ENCODE measurements around the gene IL1RAPL1. TPM values are rescaled to one million over a fixed set of nuclear protein-coding genes. Genes with fewer than 3 reads are reported as not detected.

The IL1RAPL1 gene
- polyA plus RNA-seq, 1 of the 3 experiments (the other 2 are of a cell fraction), result 2.8 TPM

GRCh38 chrX:28889591-28890090 lies 302.4 kb downstream of the IL1RAPL1 start:
- WGBS (ENCODE audit: low lambda C conversion rate), result 1% methylated on average over 8 of the region's 8 CpGs
- POLR2A ChIA-PET, result no interaction called here

More at GRCh38 chrX:28889591-28890090, 302.4 kb downstream of the IL1RAPL1 start:
- Histone ChIP-seq H3K4me1 (ENCODE audit: control insufficient read depth in 1 of 2, insufficient read depth in 2 of 2, low read depth in 1 of 2, low read length in 1 of 2) (no peaks in the 10 kb centered on the region), H3F3A (replicated peaks; ENCODE audit: insufficient read depth) (no peaks in the 10 kb centered on the region), H3K36me3 (replicated peaks in 1 of 2; ENCODE audit: control insufficient read depth in 1 of 2, insufficient read depth in 2 of 2, low read length in 1 of 2) (no peaks in the 10 kb centered on the region), H3K27me3 (ENCODE audit: insufficient read depth) (peaks cover 8% of the 10 kb centered on the region; the same call in 1 of the 2 replicates), H4K20me1 (ENCODE audit: insufficient read depth) (no peaks in the 10 kb centered on the region), H3K79me2 (ENCODE audit: insufficient read depth) (no peaks in the 10 kb centered on the region), H3K27ac (ENCODE audit: low read depth in 2 of 2, low read length in 1 of 2) (no peak overlapping the region), H3K4me3 (ENCODE audit: low read depth in 2 of 2, low read length in 1 of 2) (no peak overlapping the region), H3K4me2 (no peak overlapping the region), H3K9ac (no peak overlapping the region), H3K9me3 (no peaks in the 10 kb centered on the region), H3K9me2 (no peaks in the 10 kb centered on the region), H2AFZ (ENCODE audit: low read depth) (no peak overlapping the region)
- TF ChIP-seq RAD21 (IDR thresholded peaks at IDR 0.05; ENCODE audit: low read length), result no peak
- TF ChIP-seq EZH2phosphoT487 (IDR thresholded peaks at IDR 0.05; ENCODE audit: borderline replicate concordance, low read depth), result no peak
- TF ChIP-seq SMC3 (IDR thresholded peaks at IDR 0.05; ENCODE audit: low read depth, low read length), result no peak
- TF ChIP-seq CTCF (IDR thresholded peaks at IDR 0.05), result no peak
- no peak for TF ChIP-seq NRF1 (IDR thresholded peaks at IDR 0.05; ENCODE audit: low read depth, low read length)
- no peak for TF ChIP-seq MXI1 (IDR thresholded peaks at IDR 0.05; ENCODE audit: low read depth, low read length)
- TF ChIP-seq MEF2A (IDR thresholded peaks at IDR 0.05; ENCODE audit: borderline replicate concordance, low read depth), result no peak
- TF ChIP-seq TCF12 (IDR thresholded peaks at IDR 0.05), result no peak
- no peak for TF ChIP-seq IRF3 (IDR thresholded peaks at IDR 0.05; ENCODE audit: low read depth, low read length)
- TF ChIP-seq MAX (IDR thresholded peaks at IDR 0.05; ENCODE audit: low read depth), result no peak
- TF ChIP-seq GATA2 (CRISPR knock-in tag; IDR thresholded peaks at IDR 0.05), result no peak
- TF ChIP-seq GABPA (IDR thresholded peaks at IDR 0.05; ENCODE audit: low read depth), result no peak
- no peak for TF ChIP-seq YY1 (IDR thresholded peaks at IDR 0.05; ENCODE audit: low read depth)
- no peak for TF ChIP-seq NFIC (IDR thresholded peaks at IDR 0.05; ENCODE audit: borderline replicate concordance)
- no peak for TF ChIP-seq POLR2AphosphoS5 (IDR thresholded peaks at IDR 0.05; ENCODE audit: low read depth, low read length)
- no peak for TF ChIP-seq TEAD4 (IDR thresholded peaks at IDR 0.05; ENCODE audit: borderline replicate concordance, insufficient read depth)
- no peak for TF ChIP-seq FOXJ3 (CRISPR knock-in tag; IDR thresholded peaks at IDR 0.05)
- TF ChIP-seq RXRA (IDR thresholded peaks at IDR 0.05; ENCODE audit: borderline replicate concordance, low read depth), result no peak
- TF ChIP-seq RCOR1 (IDR thresholded peaks at IDR 0.05; ENCODE audit: low read length), result no peak
- TF ChIP-seq TAF1 (IDR thresholded peaks at IDR 0.05; ENCODE audit: borderline replicate concordance, low read depth, low read length), result no peak
- CTCF ChIA-PET, result no interaction called here
- no peak for DNase-seq

Measured in SK-N-SH (cell line).